Occipital lobe (tissue), 2 donors: ENCODE data around the gene FAM156A. TPM values are rescaled to one million over a fixed set of nuclear protein-coding genes. Genes with fewer than 3 reads are reported as not detected.
"Not testable (repeated sequence)": the region's sequence is repeated elsewhere in the genome, so short reads cannot be mapped to it uniquely, and the experiment has no call there.

Experiments
- DNase-seq: peaks from one replicate; lab custom pipeline; 2025; lab: John Stamatoyannopoulos, UW
- total RNA-seq: library from RNA; depleted of rRNA; stranded (reverse); fragments of >200 nt; gene quantifications from one replicate; pipeline ENCODE4 v1.2.3, GENCODE V29; 2014

FAM156A gene
- total RNA-seq, 1 donor from 2014 or later, result 18.4 TPM

DNA sequence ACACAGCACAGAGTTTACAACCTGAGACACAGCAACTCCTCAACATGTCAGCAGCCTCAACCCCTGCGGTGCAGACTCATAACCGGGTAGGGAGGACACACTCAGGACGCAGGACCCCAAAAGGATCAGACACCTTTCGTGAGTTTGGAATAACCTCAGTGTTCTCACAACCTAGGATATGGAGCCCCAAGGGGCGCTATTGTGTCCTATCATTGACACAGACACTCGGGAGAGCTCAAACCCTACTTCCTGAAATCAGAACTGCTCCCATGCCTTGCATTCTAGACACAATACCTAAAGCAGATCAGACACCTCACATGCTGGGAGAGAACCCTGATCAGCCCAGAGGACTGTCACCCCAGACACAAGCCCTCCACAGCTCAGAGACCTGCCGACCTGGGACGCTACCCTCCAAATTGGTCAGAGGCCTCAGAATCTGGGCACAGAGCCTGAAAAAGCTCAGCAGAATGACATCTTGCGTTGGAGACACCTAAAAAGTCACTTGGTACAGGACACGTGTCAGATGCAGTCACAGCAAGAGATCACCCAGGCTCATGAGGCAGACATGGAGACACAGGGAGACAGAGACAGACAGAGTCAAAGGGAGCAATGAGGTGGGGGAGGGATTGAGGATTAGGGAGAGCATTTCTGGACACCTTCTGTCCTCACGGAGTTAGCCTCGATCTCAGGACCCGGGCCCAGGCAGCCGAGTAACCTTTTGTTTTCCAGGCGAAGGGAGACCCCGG, 8.8 kb upstream of the FAM156A start:
- not testable (repeated sequence) for DNase-seq

DNA sequence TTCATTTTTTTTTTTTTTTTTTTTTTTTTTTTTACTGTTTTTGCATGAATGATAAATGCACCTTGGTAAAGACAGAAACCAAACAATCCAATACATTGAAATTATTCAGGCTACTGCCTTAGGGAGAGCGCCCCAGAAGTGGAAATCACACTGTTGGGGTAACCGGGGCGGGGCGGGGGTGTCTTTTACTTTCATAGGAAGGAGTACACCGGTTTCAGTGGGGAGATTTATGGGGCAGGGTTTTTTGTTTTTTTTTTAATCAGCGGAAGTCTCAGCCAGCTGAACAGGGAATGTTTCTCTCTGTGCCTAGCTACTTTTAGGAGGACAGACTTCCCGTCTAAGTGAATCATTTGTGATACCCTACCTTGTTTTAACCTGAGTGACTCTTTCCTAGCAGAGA, 643 bp upstream of the FAM156A start:
- not testable (repeated sequence) for DNase-seq

DNA sequence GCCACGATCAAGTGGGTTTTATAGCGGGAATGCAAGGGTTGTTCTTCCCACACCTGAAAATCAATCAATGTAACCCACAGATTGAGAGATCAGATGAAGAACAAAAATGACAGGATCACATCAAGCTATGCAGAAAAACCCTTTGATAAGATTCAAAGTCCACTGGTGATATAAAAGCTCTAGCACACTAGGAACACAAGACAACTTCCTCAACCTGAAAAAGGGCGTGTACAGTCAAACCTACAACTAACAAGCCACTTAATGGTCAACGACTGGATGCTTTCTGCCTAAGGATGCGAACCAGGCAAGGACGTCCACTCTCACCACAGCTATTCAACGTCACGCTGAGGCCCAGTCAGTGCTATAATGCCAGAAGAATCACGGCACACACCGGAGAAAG, 8.4 kb downstream of the FAM156A start:
- DNase-seq, result not testable (repeated sequence)

DNA sequence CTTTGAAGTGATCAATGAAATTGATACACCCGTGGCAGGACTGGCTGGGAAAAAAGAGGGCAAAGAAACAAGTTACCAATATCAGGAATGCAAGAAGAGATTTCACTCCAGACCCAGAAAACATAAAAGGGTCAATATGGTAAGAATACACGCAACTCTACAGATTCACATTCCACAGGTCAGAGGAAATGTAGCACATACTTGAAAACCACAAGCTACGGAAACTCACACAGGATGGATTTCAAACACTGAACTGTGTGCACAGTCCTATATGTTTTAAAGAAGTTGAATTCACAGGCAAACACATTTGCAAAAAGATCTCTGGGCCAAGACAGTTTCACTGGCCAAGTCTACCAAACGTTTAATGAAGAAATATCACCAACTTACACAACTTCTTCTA, 9.0 kb downstream of the FAM156A start:
- not testable (repeated sequence) for DNase-seq

DNA sequence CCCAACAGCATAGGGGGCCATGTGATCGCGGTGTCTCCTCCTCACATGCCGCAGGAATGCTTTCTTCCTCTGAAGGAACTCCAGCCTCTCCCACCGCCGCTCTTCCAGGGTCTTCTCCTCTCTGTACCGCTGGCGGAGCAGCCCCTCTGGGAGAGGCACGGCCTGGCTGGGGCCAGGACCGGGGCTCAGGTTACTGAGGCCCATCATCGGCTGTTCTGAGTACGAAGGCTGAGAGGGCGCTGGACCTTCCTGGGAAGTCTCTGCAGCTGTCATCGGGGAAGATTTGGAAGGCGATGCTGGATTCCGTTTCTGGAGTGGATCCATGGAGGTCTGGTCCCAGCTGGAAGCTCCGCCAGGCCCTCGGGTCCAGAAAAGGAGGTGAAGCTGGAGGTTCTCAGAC, 10.1 kb downstream of the FAM156A start:
- not testable (repeated sequence) for DNase-seq

DNA sequence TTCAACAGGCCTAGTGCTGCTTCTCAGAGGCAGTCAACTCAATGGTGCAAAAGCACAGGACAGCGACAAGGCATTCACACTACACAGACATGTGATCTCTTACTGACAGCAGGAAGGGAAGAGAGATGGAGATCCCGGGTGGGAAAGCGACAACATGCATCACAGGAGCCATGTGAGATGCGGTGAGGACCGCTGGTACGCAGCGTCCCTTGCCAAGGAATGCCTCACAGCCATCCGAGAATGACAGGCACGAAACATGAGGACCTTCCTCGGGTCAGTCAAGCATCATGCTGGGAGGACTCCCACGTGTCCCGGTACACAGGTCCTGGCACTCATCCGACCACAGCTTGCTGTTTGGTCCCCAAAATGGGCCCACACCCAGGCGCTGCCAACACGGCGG, 10.8 kb downstream of the FAM156A start:
- DNase-seq, result not testable (repeated sequence)

DNA sequence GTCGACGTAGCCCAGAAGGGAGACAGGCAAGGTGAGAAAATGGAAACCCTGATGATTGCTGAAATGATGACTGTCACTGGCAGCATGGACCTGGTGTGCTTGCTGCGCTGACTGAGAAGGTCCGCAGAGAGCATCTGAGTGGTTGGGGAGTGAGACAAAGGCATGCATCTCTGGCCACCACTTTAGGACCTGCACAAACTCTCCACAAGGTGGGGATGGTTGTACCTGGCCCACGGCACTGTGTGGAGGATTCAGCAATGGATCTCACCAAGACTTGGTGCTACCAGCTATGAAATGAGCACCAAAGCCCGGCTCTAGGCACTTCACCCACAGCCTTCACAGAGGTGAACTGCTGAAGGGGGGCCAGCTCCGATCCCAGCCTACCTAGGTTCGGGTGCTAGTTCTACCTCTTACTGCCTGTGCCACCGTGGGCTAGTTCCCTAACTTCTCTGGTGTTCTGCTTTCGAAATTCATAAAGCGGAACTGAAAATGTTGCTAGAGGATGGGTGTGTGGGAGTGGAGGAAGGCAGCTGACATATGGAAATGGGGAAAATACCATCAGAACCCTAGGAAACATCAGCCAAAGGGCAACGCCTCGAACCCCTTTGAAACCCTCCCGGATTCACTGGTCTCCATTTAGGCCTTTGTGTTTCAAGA, 12.4 kb downstream of the FAM156A start:
- not testable (repeated sequence) for DNase-seq

DNA sequence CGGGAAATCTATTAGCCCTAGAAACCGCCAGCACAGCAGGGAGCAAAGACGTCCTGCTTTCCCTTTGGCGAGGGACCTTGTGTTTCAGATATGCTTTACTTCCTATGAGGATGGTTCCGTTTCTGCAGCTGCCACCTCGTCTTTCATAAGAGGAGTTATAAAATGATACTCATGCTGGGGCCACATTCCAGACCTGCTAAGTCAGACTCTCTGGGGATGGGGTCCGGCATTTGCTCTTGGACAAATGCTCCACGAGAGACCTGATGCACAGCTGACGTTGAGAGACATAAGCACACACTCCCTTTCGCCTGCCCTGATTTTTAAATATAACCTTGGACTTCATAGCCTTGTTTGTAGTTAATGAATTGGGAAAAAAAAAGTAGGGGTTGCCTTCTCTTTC, 16.6 kb downstream of the FAM156A start:
- not testable (repeated sequence) for DNase-seq

DNA sequence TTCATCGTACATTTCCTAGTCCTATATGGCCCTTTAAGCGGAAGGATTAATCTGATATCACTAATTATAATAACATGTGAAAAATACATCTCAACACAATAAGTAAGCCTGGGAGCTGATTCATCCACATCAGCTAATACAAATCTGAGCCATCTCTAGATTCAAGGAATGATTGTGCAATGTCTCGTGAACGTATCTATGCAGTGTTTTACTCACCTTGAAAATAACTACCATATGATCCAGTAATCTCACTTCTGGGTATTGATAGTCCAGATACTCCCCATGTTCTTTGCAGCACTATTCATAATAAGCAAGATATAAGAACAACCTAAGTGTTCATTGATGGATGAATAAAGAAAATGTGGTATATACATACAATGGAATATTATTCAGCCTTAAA, 17.6 kb downstream of the FAM156A start:
- not testable (repeated sequence) for DNase-seq

DNA sequence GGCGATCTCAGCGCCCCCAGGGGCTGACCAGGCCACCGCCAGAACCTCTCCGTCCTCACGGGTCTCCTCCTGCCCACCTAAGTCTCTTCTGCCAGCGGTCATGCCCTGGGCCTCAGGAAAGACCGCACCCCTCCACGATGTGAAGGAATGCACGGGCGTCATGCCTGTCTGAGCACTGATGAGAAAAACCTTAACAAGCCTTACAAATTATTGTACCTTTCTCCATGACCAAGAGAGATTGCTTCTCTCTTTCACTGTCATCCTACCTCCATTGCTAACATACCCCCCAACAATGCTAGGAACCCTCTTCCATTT, 22.9 kb downstream of the FAM156A start:
- DNase-seq, result not testable (repeated sequence)

DNA sequence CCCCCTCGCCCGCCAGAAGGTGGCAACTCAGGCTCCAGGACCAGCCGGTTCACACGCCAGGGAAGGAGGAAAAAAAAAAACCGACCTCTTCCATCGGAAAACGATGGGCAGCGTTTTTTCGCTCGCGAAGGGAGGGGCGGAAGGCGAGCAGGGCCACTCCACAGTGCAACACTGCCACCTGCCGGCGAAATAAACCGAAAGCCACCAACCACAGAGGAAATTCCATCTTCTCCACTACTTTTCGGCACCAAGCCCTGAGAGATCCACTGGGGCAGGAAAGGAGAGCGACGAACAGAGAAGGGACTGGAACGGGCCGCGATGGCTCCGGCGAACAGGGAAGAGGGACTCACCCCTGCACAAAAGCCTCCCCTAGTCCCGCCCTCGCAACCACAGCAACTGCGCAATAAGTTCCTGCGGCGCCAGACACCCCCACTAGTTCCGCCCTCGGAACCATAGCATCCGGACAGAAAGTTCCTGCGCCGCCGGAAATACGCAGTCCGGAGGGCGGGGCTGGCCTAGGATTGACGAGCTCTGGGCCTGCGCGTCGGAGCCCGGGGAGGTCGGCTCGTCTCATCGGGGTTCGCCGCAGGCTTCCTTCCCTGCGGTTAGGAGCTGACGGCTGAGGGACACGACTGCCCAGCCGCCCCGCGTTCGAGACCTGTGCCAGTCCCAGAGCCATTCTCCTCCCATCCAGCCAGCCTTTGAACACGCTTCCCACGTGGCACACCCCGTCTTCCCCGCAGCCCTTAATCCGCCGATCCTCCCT, 23.4 kb downstream of the FAM156A start:
- peak; percentile 84 for DNase-seq

DNA sequence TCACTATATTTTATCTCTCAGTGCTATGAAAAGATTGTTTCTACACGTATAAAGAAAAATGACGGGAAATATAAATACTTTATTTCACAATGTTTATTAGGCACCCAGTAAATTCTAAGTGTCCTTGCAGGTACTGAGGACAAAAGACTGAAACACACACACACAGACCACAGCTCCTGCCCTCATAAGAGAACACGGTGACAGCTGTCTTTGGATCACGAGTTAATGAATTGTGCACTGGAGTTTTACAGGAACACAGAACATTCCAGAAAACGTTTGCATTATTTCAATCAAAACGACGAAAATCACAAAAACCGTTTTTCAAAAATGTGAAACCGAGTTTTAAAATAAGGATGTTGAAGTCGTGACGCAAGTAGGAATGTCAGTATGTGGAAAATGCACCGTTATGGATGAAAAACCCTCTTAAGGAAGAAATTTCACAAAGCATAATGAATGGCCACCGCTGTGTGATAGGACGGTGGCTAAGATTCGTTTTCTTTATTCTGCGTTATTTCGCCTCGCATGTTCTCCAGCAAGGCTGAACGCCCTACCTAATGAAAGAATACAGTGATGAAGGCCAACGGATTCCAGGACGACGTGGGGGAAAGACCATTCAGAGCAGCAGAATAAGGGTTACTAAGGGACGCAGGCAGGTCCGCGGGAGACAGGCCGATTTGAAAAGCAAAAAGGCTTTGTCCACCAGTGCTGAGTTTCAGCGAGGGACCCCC, 24.2 kb downstream of the FAM156A start:
- no peak for DNase-seq

DNA sequence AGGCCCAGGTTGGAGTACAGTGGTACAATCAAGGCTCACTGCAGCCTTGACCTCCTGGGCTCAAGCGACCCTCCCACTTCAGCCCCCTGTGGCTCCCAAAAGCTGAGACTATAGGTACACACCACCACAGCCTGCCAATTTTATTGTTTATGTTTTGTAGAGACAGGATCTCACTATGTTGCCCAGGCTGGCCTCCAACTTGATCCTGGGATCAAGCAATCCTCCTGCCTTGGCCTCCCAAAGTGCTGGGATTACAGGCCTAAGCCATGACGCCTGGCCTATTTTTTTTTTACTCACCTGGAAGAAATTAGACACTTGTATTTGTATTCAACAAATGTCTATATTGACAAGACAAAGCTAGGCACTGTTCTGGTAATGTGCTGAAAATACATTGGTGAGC, 25.1 kb downstream of the FAM156A start:
- DNase-seq, result no peak

DNA sequence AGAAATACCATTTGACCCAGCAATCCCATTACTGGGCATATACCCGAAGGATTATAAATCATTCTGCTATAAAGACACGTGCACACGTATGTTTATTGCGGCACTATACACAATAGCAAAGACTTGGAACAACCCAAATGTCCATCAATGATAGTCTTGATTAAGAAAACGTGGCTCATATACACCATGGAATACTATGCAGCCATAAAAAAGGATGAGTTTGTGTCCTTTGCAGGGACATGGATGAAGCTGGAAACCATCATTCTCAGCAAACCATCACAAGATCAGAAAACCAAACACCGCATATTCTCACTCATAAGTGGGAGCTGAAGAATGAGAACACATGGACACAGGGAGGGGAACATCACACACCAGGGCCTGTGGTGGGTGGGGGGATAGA, 28.1 kb downstream of the FAM156A start:
- not testable (repeated sequence) for DNase-seq

DNA sequence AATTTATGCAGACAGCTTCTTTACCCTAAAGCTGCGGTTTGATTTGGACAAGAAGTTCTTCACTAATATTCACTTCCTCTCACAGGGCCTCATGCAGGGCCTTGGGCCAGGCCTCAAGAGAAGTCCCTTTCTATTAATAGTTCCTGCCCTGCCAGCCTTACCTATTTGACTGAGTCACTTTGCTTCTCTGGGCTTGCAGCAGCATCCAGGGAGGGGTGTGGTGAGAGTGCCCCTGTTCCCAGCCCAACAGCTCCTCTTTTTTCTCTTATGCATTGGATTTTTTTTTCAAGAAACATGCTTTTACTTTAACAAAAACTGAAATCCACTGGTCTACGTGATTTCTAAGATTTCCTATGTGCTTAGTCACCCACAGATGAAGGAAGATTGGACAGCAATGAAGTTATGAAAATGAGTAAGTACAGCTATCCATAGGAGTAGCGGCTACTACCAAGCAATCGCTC, 34.5 kb downstream of the FAM156A start:
- no peak for DNase-seq

DNA sequence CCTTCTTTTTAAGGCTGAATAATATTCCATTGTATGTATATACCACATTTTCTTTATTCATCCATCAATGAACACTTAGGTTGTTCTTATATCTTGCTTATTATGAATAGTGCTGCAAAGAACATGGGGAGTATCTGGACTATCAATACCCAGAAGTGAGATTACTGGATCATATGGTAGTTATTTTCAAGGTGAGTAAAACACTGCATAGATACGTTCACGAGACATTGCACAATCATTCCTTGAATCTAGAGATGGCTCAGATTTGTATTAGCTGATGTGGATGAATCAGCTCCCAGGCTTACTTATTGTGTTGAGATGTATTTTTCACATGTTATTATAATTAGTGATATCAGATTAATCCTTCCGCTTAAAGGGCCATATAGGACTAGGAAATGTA, 43.6 kb downstream of the FAM156A start:
- not testable (repeated sequence) for DNase-seq

DNA sequence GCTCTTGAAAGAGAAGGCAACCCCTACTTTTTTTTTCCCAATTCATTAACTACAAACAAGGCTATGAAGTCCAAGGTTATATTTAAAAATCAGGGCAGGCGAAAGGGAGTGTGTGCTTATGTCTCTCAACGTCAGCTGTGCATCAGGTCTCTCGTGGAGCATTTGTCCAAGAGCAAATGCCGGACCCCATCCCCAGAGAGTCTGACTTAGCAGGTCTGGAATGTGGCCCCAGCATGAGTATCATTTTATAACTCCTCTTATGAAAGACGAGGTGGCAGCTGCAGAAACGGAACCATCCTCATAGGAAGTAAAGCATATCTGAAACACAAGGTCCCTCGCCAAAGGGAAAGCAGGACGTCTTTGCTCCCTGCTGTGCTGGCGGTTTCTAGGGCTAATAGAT, 44.6 kb downstream of the FAM156A start:
- DNase-seq, result not testable (repeated sequence)

DNA sequence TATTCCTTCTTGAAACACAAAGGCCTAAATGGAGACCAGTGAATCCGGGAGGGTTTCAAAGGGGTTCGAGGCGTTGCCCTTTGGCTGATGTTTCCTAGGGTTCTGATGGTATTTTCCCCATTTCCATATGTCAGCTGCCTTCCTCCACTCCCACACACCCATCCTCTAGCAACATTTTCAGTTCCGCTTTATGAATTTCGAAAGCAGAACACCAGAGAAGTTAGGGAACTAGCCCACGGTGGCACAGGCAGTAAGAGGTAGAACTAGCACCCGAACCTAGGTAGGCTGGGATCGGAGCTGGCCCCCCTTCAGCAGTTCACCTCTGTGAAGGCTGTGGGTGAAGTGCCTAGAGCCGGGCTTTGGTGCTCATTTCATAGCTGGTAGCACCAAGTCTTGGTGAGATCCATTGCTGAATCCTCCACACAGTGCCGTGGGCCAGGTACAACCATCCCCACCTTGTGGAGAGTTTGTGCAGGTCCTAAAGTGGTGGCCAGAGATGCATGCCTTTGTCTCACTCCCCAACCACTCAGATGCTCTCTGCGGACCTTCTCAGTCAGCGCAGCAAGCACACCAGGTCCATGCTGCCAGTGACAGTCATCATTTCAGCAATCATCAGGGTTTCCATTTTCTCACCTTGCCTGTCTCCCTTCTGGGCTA, 48.9 kb downstream of the FAM156A start:
- DNase-seq, result not testable (repeated sequence)

DNA sequence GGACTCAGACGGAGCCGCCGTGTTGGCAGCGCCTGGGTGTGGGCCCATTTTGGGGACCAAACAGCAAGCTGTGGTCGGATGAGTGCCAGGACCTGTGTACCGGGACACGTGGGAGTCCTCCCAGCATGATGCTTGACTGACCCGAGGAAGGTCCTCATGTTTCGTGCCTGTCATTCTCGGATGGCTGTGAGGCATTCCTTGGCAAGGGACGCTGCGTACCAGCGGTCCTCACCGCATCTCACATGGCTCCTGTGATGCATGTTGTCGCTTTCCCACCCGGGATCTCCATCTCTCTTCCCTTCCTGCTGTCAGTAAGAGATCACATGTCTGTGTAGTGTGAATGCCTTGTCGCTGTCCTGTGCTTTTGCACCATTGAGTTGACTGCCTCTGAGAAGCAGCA, 50.4 kb downstream of the FAM156A start:
- DNase-seq, result not testable (repeated sequence)

DNA sequence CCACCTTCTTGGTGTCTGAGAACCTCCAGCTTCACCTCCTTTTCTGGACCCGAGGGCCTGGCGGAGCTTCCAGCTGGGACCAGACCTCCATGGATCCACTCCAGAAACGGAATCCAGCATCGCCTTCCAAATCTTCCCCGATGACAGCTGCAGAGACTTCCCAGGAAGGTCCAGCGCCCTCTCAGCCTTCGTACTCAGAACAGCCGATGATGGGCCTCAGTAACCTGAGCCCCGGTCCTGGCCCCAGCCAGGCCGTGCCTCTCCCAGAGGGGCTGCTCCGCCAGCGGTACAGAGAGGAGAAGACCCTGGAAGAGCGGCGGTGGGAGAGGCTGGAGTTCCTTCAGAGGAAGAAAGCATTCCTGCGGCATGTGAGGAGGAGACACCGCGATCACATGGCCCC, 51.2 kb downstream of the FAM156A start:
- not testable (repeated sequence) for DNase-seq

DNA sequence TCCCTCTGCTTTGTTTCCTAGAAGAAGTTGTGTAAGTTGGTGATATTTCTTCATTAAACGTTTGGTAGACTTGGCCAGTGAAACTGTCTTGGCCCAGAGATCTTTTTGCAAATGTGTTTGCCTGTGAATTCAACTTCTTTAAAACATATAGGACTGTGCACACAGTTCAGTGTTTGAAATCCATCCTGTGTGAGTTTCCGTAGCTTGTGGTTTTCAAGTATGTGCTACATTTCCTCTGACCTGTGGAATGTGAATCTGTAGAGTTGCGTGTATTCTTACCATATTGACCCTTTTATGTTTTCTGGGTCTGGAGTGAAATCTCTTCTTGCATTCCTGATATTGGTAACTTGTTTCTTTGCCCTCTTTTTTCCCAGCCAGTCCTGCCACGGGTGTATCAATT, 52.2 kb downstream of the FAM156A start:
- not testable (repeated sequence) for DNase-seq
